Measurements from ENCODE around the gene SPATA31C1. TPM values are rescaled to one million over a fixed set of nuclear protein-coding genes. Genes with fewer than 3 reads are reported as not detected.
"Not testable (repeated sequence)": the region's sequence is repeated elsewhere in the genome, so short reads cannot be mapped to it uniquely, and the experiment has no call there.

Gene SPATA31C1
- total RNA-seq, 1 experiment from 2014 or later: 0.15 TPM

- not testable (repeated sequence) for H3K36me3 Mint-ChIP-seq (ENCODE audit: insufficient read depth in 1 of 3, low read depth in 3 of 3); H3K9ac ChIP-seq (ENCODE audit: extremely low read depth, insufficient read length, low read length); DNase-seq; H2BK20ac ChIP-seq (ENCODE audit: low read depth, low read length, poor library complexity, severe bottlenecking); H2BK12ac ChIP-seq (ENCODE audit: insufficient read length, low read depth, low read length); H3K9me3 Mint-ChIP-seq; H3K9me3 ChIP-seq (ENCODE audit: control insufficient read depth, low read depth, low read length); H2BK120ac ChIP-seq (ENCODE audit: low read depth, low read length, poor library complexity, severe bottlenecking); H3K4me1 ChIP-seq (ENCODE audit: insufficient read depth, low read length); H2BK15ac ChIP-seq (ENCODE audit: low read depth, low read length); H3K4me1 Mint-ChIP-seq; H2BK5ac ChIP-seq (ENCODE audit: insufficient read length, low read length); H3K4ac ChIP-seq (ENCODE audit: low read depth, low read length); H3K23me2 ChIP-seq (ENCODE audit: insufficient read length, low read depth, low read length, poor library complexity, severe bottlenecking); H3K27me3 Mint-ChIP-seq (ENCODE audit: low read depth); H4K5ac ChIP-seq (ENCODE audit: insufficient read length, low read depth, low read length); H3K27ac Mint-ChIP-seq; H3K23ac ChIP-seq (ENCODE audit: insufficient read length, low read depth, low read length); H3K4me2 ChIP-seq (ENCODE audit: insufficient read depth, insufficient read length, low read length); H3K56ac ChIP-seq (ENCODE audit: insufficient read length, low read depth, low read length); H4K91ac ChIP-seq (ENCODE audit: insufficient read length, low read depth, low read length); H3K79me1 ChIP-seq (ENCODE audit: insufficient read depth, low read depth, low read length, poor library complexity, severe bottlenecking); H3K79me2 ChIP-seq (ENCODE audit: insufficient read depth, low read length); H3T11ph ChIP-seq (ENCODE audit: low read length); H3K27ac ChIP-seq (ENCODE audit: insufficient read length, low read depth, low read length); H3K14ac ChIP-seq (ENCODE audit: insufficient read depth, low read length); H4K20me1 ChIP-seq (ENCODE audit: control insufficient read depth, insufficient read depth, insufficient read length); H3K18ac ChIP-seq (ENCODE audit: insufficient read length, low read depth, low read length); H4K8ac ChIP-seq (replicated peaks; ENCODE audit: insufficient read length, low read depth, low read length); H2AFZ ChIP-seq (ENCODE audit: low read length); H2AK5ac ChIP-seq (ENCODE audit: insufficient read length, low read length); H3K27me3 ChIP-seq (ENCODE audit: insufficient read depth, low read length); H3K4me3 Mint-ChIP-seq
- no CpG with 5 or more reads among the region's 8 CpGs for WGBS (ENCODE audit: extremely low coverage, insufficient read length, low lambda C conversion rate)
Observed at GRCh38 chr9:87921561-87921960, 3.8 kb downstream of the SPATA31C1 start.

- not testable (repeated sequence) for H3K9ac ChIP-seq (ENCODE audit: extremely low read depth, insufficient read length, low read length)
Observed at GRCh38 chr9:87923012-87923411, 5.2 kb downstream of the SPATA31C1 start.

More at GRCh38 chr9:87923012-87923411, 5.2 kb downstream of the SPATA31C1 start:
- H3K4me1 Mint-ChIP-seq; H3K9me3 ChIP-seq (ENCODE audit: control insufficient read depth, low read depth, low read length); H3K4me1 ChIP-seq (ENCODE audit: insufficient read depth, low read length); H2BK5ac ChIP-seq (ENCODE audit: insufficient read length, low read length); H2BK15ac ChIP-seq (ENCODE audit: low read depth, low read length); H4K91ac ChIP-seq (ENCODE audit: insufficient read length, low read depth, low read length); H3K4me3 Mint-ChIP-seq; DNase-seq; H3K23me2 ChIP-seq (ENCODE audit: insufficient read length, low read depth, low read length, poor library complexity, severe bottlenecking); H2BK12ac ChIP-seq (ENCODE audit: insufficient read length, low read depth, low read length); H3K56ac ChIP-seq (ENCODE audit: insufficient read length, low read depth, low read length); H3K18ac ChIP-seq (ENCODE audit: insufficient read length, low read depth, low read length); H4K20me1 ChIP-seq (ENCODE audit: control insufficient read depth, insufficient read depth, insufficient read length); H3K36me3 Mint-ChIP-seq (ENCODE audit: insufficient read depth in 1 of 3, low read depth in 3 of 3); H3K27ac Mint-ChIP-seq; H2AK5ac ChIP-seq (ENCODE audit: insufficient read length, low read length); H3K4ac ChIP-seq (ENCODE audit: low read depth, low read length); H3K4me2 ChIP-seq (ENCODE audit: insufficient read depth, insufficient read length, low read length); H2AFZ ChIP-seq (ENCODE audit: low read length); H3K9me3 Mint-ChIP-seq; H3K23ac ChIP-seq (ENCODE audit: insufficient read length, low read depth, low read length); H4K5ac ChIP-seq (ENCODE audit: insufficient read length, low read depth, low read length); H3K79me1 ChIP-seq (ENCODE audit: insufficient read depth, low read depth, low read length, poor library complexity, severe bottlenecking); H3K27me3 Mint-ChIP-seq (ENCODE audit: low read depth); H4K8ac ChIP-seq (replicated peaks; ENCODE audit: insufficient read length, low read depth, low read length); H3K27ac ChIP-seq (ENCODE audit: insufficient read length, low read depth, low read length); H3K79me2 ChIP-seq (ENCODE audit: insufficient read depth, low read length); H2BK120ac ChIP-seq (ENCODE audit: low read depth, low read length, poor library complexity, severe bottlenecking); H3T11ph ChIP-seq (ENCODE audit: low read length); H2BK20ac ChIP-seq (ENCODE audit: low read depth, low read length, poor library complexity, severe bottlenecking); H3K14ac ChIP-seq (ENCODE audit: insufficient read depth, low read length); H3K27me3 ChIP-seq (ENCODE audit: insufficient read depth, low read length): not testable (repeated sequence)
- no CpG with 5 or more reads among the region's 10 CpGs for WGBS (ENCODE audit: extremely low coverage, insufficient read length, low lambda C conversion rate)

Data from H9 (cell line).